ENCODE data around the gene SNPH.

SNPH gene

GRCh38 chr20:1265226-1265915 lies 723 bp upstream of the SNPH start:
- TF ChIP-seq USF1 (IDR thresholded peaks at IDR 0.05) (no peak), REST (IDR thresholded peaks at IDR 0.05; ENCODE audit: low read depth) (no peak), YY1 (IDR thresholded peaks at IDR 0.05; ENCODE audit: low read depth) (no peak), CEBPB (IDR thresholded peaks at IDR 0.05) (no peak), EGR1 (IDR thresholded peaks at IDR 0.05) (no peak), TAF1 (IDR thresholded peaks at IDR 0.05; ENCODE audit: low read depth) (no peak), RAD21 (IDR thresholded peaks at IDR 0.05; ENCODE audit: low read depth) (no peak), NFIC (IDR thresholded peaks at IDR 0.05) (no peak), ZBTB7A (IDR thresholded peaks at IDR 0.05; ENCODE audit: low read depth) (no peak), TEAD4 (IDR thresholded peaks at IDR 0.05) (no peak), TCF12 (IDR thresholded peaks at IDR 0.05; ENCODE audit: low read depth) (no peak), EP300 (IDR thresholded peaks at IDR 0.05; ENCODE audit: borderline replicate concordance) (no peak), FOXM1 (IDR thresholded peaks at IDR 0.05; ENCODE audit: borderline replicate concordance, low read depth) (no peak), MAX (IDR thresholded peaks at IDR 0.05) (no peak), CREB1 (IDR thresholded peaks at IDR 0.05; ENCODE audit: low read depth) (no peak)

GRCh38 chr20:1265916-1266166 lies 253 bp upstream of the SNPH start:
- TF ChIP-seq CREB1 (IDR thresholded peaks at IDR 0.05; ENCODE audit: low read depth): no peak

- TF ChIP-seq EP300 (IDR thresholded peaks at IDR 0.05; ENCODE audit: borderline replicate concordance): no peak
Measured at GRCh38 chr20:1267161-1267560, 1.1 kb downstream of the SNPH start.

GRCh38 chr20:1267809-1268374 lies 1.8 kb downstream of the SNPH start:
- TF ChIP-seq TAF1 (IDR thresholded peaks at IDR 0.05; ENCODE audit: low read depth) (no peak), EP300 (IDR thresholded peaks at IDR 0.05; ENCODE audit: borderline replicate concordance) (no peak)

- TF ChIP-seq NFIC (IDR thresholded peaks at IDR 0.05) (no peak), TEAD4 (IDR thresholded peaks at IDR 0.05) (no peak), TCF12 (IDR thresholded peaks at IDR 0.05; ENCODE audit: low read depth) (no peak), CREB1 (IDR thresholded peaks at IDR 0.05; ENCODE audit: low read depth) (no peak), EP300 (IDR thresholded peaks at IDR 0.05; ENCODE audit: borderline replicate concordance) (no peak), FOXM1 (IDR thresholded peaks at IDR 0.05; ENCODE audit: borderline replicate concordance, low read depth) (no peak), ZBTB7A (IDR thresholded peaks at IDR 0.05; ENCODE audit: low read depth) (no peak)
Measured at GRCh38 chr20:1269235-1269634, 3.1 kb downstream of the SNPH start.

- TF ChIP-seq FOXM1 (IDR thresholded peaks at IDR 0.05; ENCODE audit: borderline replicate concordance, low read depth): no peak
- TF ChIP-seq RAD21 (IDR thresholded peaks at IDR 0.05; ENCODE audit: low read depth): no peak
- no peak for TF ChIP-seq ZBTB7A (IDR thresholded peaks at IDR 0.05; ENCODE audit: low read depth)
- no peak for TF ChIP-seq MAX (IDR thresholded peaks at IDR 0.05)
- TF ChIP-seq TCF12 (IDR thresholded peaks at IDR 0.05; ENCODE audit: low read depth): no peak
- no peak for TF ChIP-seq EP300 (IDR thresholded peaks at IDR 0.05; ENCODE audit: borderline replicate concordance)
- TF ChIP-seq EGR1 (IDR thresholded peaks at IDR 0.05): no peak
- no peak for TF ChIP-seq USF1 (IDR thresholded peaks at IDR 0.05)
Measured at GRCh38 chr20:1269850-1270249, 3.8 kb downstream of the SNPH start.

- no peak for TF ChIP-seq MAX (IDR thresholded peaks at IDR 0.05)
- TF ChIP-seq ZBTB7A (IDR thresholded peaks at IDR 0.05; ENCODE audit: low read depth): no peak
- no peak for TF ChIP-seq TEAD4 (IDR thresholded peaks at IDR 0.05)
- TF ChIP-seq TAF1 (IDR thresholded peaks at IDR 0.05; ENCODE audit: low read depth): no peak
- TF ChIP-seq RAD21 (IDR thresholded peaks at IDR 0.05; ENCODE audit: low read depth): no peak
- no peak for TF ChIP-seq USF1 (IDR thresholded peaks at IDR 0.05)
- no peak for TF ChIP-seq CEBPB (IDR thresholded peaks at IDR 0.05)
- TF ChIP-seq TCF12 (IDR thresholded peaks at IDR 0.05; ENCODE audit: low read depth): no peak
- no peak for TF ChIP-seq REST (IDR thresholded peaks at IDR 0.05; ENCODE audit: low read depth)
- TF ChIP-seq EP300 (IDR thresholded peaks at IDR 0.05; ENCODE audit: borderline replicate concordance): no peak
- TF ChIP-seq CREB1 (IDR thresholded peaks at IDR 0.05; ENCODE audit: low read depth): no peak
- TF ChIP-seq YY1 (IDR thresholded peaks at IDR 0.05; ENCODE audit: low read depth): no peak
- no peak for TF ChIP-seq EGR1 (IDR thresholded peaks at IDR 0.05)
- no peak for TF ChIP-seq NFIC (IDR thresholded peaks at IDR 0.05)
- TF ChIP-seq FOXM1 (IDR thresholded peaks at IDR 0.05; ENCODE audit: borderline replicate concordance, low read depth): no peak
Measured at GRCh38 chr20:1272368-1273100, 6.4 kb downstream of the SNPH start.

Measured in Ishikawa (cell line).